Lung microvascular endothelial cell (primary cell): ENCODE data around the gene ZNF391. TPM values are rescaled to one million over a fixed set of nuclear protein-coding genes. Genes with fewer than 3 reads are reported as not detected.
"Not testable (repeated sequence)": the region's sequence is repeated elsewhere in the genome, so short reads cannot be mapped to it uniquely, and the experiment has no call there.

ENCODE experiments used
- DNase-seq, 2 donors: peaks; one replicate each; pipeline versions ENCODE4 v3.0.0 to v3.0.0-alpha.2; 2010; ENCODE audit warnings: low read depth in 2 of 2
- total RNA-seq: library from RNA; depleted of rRNA; stranded (reverse); fragments of >200 nt; gene quantifications from 2 replicates; pipeline ENCODE4 v1.2.1, GENCODE V29; 2014

The ZNF391 gene
- total RNA-seq: 0.20 and 0.22 TPM in 2 replicates

- DNase-seq: peak; percentile 84 to 85
These were observed at the start of gene ZNF391 for GRCh38 chr6:27388293-27389197. TSS of gene ZNF391 (plus strand) at chr6:27388759. CDS start at chr6:27400371, 11,612 bp downstream.

- no peak for DNase-seq
These were observed 35.7 kb upstream of the ZNF391 start for GRCh38 chr6:27352850-27353249.

GRCh38 chr6:27358786-27359185 is 29.8 kb upstream of the ZNF391 start:
- no peak for DNase-seq

GRCh38 chr6:27359231-27359630 is 29.3 kb upstream of the ZNF391 start:
- DNase-seq: no peak

DNA sequence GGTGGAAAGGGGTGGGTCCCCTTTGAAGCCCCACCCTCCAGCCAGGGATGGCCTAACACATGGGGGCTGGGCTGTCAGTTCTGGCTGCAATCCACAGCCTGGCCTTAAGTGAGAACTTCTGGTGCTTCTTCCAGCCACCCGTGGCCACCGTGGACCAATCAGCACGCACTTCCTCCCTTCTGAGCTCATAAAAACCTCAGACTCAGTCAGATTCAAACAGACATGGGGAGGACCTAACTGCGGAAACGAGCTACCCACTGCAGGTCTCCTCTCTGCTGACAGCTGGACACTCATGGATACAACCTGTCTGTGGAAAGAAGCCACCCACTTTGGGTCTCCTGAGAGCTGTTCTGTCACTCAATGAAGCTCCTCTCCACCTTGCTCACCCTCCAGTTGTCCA is 20.4 kb upstream of the ZNF391 start:
- DNase-seq: no peak

DNA sequence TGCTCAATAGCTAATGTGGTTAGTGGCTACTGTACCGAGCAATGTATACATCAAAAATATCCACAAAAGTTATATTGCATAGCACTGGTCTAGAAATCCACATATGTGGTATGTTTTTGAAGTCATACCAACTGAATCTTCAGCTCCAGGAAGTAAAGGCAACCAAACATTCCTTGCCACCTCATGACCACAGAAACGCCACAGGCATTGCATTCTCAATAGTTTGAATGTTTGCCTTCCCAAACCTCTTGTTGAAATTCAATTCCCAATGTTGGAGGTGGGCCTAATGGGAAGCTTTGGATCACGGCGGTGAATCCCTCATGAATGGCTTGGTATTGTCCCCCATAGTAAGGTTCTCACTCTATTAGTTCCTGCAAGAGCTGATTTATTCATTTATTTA is 18.2 kb upstream of the ZNF391 start:
- DNase-seq: no peak

DNA sequence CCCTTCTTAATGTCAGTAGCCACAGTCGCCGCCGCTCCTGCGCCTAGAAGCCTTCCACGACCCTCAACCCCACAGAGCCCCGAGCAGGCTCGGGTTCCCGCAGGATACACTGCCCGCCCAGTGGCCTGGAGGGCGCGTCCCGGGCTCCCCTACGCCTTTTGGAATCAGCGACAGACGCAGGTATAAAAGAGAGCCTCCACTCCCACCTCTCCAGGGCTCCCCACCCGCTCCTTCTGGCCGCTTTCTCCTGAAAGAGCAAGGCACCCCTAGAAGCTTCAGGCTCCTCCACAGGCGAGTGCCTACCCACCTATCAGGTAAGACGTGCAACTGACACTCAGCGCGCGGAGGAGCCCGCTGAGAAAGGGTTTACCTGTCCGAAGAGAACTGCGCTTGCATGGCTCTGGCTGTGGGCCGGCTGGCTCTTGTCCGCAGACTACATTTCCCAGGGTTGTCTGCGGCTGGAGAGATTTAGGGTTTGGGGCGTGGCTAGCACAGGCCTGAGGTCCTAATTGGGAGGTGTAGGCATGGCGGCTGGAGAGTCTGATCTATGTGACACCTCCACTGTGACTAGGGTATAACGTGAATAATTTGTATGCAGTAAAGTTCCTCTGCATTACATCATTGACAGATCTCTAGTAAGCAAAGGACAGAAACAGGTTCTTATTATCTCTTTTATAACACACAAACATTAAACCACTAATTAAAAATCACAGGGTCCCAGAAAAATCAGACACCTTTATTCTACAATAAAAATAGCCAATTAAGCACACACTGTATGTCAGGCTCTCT is 13.5 kb upstream of the ZNF391 start:
- peak; percentile 35 to 67 for DNase-seq

GRCh38 chr6:27375613-27376079 is 12.9 kb upstream of the ZNF391 start:
- peak; percentile 2 to 5 for DNase-seq

- not testable (repeated sequence) for DNase-seq
These were observed 10.2 kb upstream of the ZNF391 start for GRCh38 chr6:27378406-27378805.

- not testable (repeated sequence) for DNase-seq
These were observed 7.6 kb upstream of the ZNF391 start for GRCh38 chr6:27381001-27381400.

DNA sequence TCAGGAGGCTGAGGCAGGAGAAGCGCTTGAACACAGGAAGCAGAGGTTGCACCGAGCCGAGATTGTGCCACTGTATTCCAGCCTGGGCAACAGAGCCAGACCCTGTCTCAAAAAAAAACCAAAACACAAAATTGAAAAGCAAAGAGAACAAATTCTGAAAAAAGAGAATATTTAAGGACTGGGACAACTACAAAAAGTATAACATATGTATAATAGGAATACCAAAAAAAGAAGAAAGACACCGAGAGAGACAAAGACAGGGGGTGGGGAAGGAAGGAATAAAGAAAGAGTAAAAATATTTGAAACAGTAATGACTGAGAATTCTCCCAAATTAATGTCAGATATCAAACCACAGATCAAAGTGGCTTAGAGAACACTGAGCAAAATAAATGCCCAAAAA is 5.5 kb upstream of the ZNF391 start:
- DNase-seq: no peak

DNA sequence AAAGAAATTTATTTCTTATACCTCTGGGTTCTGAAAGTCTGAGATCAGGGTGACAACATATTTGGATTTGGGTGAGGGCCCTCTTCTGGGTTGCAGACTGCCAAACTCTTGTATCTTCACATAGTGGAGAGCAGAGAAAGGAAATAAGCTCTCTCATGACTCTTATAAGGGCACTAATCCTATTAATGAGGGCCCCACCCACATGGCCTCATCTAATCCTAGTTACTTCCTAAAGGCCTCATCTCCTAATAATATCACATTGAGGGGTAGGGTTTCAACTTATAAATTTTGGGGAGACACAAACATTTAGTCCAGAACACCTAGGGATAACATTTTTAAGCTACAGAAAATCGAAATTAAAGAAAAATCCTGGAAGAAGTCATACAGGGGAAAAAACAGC is 5.1 kb upstream of the ZNF391 start:
- no peak for DNase-seq

DNA sequence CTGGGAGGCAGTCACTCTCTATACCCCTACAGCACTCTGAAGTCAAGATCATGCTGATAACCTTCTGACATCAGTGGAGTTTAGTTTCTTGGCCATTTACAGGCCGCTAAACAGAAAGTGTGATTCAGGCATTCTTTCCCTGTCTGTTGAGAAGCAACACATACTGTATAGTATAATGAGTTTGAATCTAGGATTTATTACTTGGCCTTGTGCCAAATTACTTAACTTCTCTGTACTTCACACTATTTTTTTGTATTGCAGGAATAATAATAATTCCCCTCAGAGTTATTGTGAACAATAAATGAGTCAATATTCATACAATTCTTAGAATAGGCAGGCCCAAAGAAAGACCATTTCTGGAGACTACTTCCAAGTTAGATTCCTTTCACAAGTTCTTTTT is 4.1 kb downstream of the ZNF391 start:
- DNase-seq: no peak

DNA sequence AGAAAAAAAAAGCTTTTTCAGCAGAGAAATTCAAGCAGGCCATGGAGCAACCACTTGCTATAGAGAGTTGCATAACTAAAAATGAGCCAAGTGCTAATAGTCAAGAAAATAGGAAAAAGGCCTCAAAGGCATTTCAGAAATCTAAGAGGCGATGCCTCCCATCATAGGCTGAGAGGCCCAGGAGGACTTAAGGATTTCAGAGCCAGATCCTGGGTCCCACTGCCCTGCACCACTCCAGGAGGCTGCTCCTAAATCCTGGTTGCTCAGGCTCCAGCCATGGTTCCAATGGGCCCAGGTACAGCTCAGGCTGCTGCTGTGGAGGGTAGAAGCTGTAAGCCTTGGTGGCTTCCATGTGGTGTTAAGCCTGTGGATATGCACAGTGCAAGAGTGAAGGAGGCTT is 5.5 kb downstream of the ZNF391 start:
- no peak for DNase-seq

GRCh38 chr6:27400877-27401642 is 12.5 kb downstream of the ZNF391 start:
- no peak for DNase-seq

- no peak for DNase-seq
These were observed 17.5 kb downstream of the ZNF391 start for GRCh38 chr6:27406085-27406484.

GRCh38 chr6:27407153-27407814 is 18.7 kb downstream of the ZNF391 start:
- DNase-seq: no peak

DNA sequence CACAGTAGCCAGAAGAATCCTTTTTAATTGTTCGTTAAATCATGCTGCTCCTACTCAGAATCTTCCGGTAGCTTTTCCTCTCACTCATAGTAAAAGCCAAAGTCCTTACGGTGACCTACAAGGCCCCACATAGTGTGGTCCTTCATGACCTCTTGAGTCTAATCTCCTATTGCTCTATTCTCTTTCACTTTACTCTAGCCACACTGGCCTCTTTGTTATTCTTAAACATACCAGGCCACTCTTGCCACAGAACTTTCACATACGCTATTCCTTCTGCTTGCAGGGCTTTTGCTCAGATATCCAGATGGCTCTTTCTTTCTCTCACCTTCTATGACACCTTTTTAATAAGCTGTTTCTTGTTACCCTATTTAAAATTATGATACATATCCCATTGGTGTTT is 25.7 kb downstream of the ZNF391 start:
- DNase-seq: no peak

DNA sequence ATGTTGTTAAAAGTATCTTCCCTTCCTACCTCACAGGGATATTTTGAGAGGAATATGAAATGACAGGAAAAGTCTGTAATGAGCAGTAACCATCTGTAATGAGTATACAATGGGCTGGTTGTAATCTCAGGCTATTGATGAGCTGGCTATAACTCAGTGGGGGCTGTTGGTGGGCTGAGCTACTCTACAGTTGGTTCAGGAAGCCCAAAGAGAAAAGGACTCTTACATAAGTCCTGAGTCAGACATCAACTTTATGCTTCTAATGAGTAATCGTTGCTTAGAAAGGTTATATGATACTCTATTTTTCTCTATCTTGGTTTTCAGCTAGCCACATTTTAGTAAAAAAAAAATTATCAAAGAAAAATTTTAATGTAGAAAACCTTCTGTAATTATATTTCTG is 26.4 kb downstream of the ZNF391 start:
- no peak for DNase-seq

GRCh38 chr6:27415898-27416297 is 27.3 kb downstream of the ZNF391 start:
- DNase-seq: no peak

DNA sequence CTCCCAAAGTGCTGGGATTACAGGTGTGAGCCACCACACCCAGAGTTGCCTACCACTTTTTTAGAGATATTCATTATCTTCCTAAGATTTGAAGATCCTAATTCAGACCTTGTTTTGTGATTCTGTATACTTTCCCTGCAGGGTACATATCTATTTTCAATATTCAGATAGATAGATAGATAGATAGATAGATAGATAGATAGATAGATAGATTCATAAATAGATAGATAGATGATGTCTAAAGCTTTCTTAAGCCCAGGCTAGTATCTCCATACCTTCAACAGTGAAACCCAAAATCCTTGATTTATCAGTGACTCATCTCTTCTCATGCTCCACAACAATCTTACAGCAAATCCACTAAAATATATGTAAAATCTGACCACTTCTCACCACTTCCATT is 30.8 kb downstream of the ZNF391 start:
- no peak for DNase-seq
